Inflammatory macrophage treated with lipopolysaccharide for 1 hour (primary cell): Measurements from ENCODE around the gene FADS2.

ENCODE experiments used
- DNase-seq, 2 donors: peaks; one replicate each; pipeline ENCODE4 v3.0.0-alpha.2; 2020 to 2022

FADS2 gene

GRCh38 chr11:61850687-61851086 lies 22.6 kb downstream of the FADS2 start:
- DNase-seq = no peak

DNA sequence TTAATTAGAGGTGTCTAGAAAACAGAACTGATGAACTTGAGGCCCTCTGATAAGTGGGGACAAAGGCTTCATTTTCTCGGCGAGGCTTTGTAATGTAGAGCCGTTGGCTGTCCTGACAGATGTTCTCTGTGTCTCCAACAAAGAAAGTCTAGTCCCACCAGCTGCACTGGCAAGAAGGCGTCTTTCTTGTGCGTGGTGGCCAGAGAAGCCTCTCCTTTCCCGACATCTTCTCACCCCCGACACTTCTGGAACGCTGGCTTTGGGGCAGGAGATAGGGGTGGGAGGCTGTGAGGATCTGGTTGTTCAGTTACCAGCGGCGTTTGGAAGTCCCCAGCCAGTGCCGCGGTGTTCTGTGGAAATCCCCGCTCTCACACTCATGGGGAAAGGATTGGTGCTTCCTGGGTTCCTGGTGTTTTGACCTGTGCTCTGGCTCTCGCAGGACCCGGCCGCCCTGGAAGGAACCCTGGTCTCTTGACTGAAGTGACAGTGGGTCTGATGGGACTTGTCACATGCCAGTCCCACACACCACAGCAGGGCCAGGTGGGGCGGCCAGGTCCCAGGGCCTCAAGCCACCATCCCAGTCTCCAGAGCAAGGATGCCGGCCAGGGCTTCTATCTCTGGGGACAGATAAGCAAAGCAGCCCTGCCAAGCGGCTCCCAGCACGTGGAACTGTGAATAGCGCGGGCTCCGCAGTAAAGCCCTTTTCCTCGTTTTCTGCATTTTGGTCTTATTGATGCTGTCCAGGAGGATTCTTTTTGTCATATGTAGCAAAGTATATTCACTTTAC lies 23.2 kb downstream of the FADS2 start:
- DNase-seq = no peak

DNA sequence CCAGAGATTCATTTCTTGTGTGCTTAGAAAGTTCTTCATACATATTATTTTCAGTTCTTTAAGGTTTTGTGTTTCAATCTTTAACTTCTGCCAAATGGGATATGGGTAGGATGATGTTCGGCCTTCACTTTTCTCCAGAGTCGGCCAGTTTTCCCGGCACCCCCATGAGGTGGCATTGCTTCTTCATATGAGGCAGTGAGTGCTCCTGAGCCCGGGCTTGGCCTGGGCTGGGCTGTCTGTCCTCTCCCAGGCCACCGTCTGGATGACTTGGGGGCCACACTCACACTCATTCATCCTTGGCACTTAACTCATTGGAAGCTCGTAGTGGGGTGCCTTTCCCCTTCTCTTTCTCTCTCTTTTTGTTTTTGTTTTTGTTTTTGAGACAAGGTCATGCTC lies 23.8 kb downstream of the FADS2 start:
- DNase-seq = no peak

GRCh38 chr11:61853698-61854169 lies 25.6 kb downstream of the FADS2 start:
- DNase-seq = no peak

GRCh38 chr11:61854206-61854895 lies 26.3 kb downstream of the FADS2 start:
- DNase-seq = no peak

DNA sequence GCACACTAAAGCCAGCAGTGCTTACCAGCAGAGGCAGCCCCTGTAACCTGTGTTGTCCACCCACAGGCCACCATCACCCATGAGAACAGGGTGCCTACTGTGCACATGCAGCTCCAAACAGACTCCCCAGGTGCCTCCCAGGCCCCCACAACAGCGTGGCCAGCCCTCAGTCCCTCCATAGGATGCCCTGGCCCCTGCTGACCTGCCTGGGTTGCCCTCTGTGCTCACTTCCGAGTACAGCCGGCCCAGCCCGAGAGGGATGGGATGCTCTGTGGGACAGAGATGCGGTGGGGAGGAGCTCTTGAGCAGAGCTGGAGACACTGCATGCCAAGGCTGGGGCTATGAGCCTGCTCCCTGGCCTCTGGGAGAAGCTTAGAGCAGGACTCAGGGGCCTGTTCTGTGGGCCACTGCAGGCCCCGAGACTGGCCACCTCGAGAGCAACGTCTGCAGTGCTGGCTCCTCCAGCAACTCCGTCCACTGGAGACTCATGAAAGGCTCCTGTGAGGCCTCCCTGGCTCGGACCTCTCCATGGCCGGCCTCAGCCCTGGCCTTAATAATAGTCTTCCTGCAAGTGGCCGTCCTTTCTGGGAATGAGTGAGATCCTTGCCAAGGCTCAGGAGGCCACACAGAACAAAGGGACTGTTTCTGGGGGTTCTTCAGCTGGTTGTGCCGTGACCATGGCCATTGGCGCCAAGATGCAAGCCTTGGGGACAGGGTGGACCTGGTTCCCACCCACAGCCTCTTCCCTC lies 27.0 kb downstream of the FADS2 start:
- DNase-seq = no peak

- DNase-seq = no peak
These were observed 28.0 kb downstream of the FADS2 start for GRCh38 chr11:61855939-61856680.

GRCh38 chr11:61860054-61860903 lies 32.2 kb downstream of the FADS2 start:
- no peak for DNase-seq

GRCh38 chr11:61861634-61862033 lies 33.5 kb downstream of the FADS2 start:
- no peak for DNase-seq

- DNase-seq = no peak
These were observed 34.8 kb downstream of the FADS2 start for GRCh38 chr11:61862714-61863547.

GRCh38 chr11:61863548-61864081 lies 35.5 kb downstream of the FADS2 start:
- no peak for DNase-seq

GRCh38 chr11:61864814-61865775 lies 37.0 kb downstream of the FADS2 start:
- no peak for DNase-seq

GRCh38 chr11:61866231-61866957 lies 38.3 kb downstream of the FADS2 start:
- no peak for DNase-seq

- DNase-seq = no peak
These were observed 38.9 kb downstream of the FADS2 start for GRCh38 chr11:61866958-61867343.

DNA sequence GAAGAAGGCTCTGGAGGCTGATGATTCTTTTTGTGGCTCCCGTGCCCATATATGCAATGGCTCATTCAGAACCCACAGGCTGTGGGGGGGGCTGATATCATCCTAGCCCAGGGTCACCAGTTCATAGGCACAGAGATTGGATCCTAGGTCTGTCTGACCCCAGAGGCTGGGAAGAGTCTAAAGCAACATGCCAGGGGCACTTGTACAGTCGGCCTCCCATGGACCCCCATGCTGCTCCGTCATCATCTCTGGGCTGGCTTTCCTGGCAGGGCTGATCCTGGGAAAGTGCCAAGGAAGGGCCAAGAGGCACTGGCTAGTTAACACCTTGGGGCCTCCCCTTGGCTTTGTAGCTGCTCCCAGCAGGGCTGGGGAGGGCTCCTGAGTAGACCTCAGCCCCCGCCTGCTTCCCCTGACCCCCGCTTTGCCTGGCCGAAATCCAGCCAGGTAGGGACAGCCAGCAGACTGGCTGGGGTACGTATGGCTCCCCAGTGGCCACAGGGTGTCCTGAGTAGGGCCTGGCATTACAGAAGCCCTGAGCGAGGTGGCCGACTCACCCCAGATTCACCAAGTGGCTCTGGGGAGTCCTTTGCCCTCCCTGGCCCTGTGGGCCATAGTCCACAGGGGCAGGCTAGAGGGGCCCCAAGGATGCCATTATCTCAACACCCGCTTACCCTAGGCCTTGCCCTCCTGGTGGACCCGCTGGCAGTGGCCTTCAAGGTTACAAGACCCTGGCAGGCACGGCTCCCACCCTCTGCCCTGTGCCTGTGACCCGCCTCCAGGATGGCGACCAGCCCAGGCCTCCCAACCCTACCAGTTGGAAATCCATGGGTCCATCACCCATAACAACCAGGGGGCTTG lies 40.7 kb downstream of the FADS2 start:
- no peak for DNase-seq

GRCh38 chr11:61869429-61869707 lies 41.3 kb downstream of the FADS2 start:
- DNase-seq = no peak

- DNase-seq = no peak
These were observed 41.8 kb downstream of the FADS2 start for GRCh38 chr11:61869708-61870451.
